ENCODE data around the gene SAMM50.
A peak's percentile ranks its signal among the peaks of the same experiment; 100 is the strongest.
"Not testable (repeated sequence)": the region's sequence is repeated elsewhere in the genome, so short reads cannot be mapped to it uniquely, and the experiment has no call there.

SAMM50 gene

DNA sequence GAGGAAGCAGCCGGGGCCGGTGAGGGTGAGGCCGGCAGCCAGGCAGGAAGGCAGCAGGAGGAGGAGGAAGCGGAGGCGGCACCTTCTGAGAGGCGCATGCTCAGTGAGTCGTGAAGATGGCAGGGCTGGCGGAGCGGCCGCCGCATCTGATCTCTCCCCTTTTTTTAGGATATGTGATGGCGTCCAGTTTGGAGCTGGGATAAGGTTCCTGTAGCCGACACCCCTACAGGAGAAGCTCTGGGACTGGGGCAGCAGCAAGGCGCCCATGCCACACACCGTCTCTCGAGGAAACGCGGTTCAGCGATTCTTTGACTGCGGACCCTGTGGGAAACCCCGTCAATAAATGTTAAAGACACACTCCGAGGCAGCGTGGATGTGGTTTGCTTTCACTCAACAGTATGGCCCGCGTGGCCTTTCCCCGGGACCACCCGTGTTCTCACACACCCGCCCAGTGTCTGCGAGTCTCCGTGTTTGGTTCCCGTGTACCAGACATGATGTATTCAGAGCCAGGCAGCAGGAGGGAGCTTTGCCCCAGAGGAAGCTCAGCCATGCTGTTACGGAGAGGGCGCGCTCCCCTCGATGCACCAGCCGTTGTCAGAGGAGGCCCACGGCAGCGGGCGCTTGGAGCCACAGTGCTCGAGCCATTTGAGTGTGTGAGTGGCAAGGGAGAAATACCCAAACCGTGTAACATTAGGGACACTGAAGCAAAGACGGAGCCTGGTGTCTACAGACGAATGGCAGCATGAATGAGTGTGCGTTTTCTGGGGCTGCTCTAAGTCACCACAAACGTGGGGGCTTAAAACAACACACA lies 41.1 kb downstream of the SAMM50 start:
- peak overlapping the region; percentile 89 for H3K27ac Mint-ChIP-seq
- H3K27me3 Mint-ChIP-seq = no peaks in the 10 kb centered on the region
- ATAC-seq (peak; percentile 73), DNase-seq (peak; percentile 75)
- peaks cover 30% of the 10 kb centered on the region for H3K4me1 Mint-ChIP-seq
- H3K9me3 Mint-ChIP-seq = no peaks in the 10 kb centered on the region
- H3K36me3 Mint-ChIP-seq (ENCODE audit: low read depth) = peaks cover 37% of the 10 kb centered on the region
- peak overlapping the region; percentile 83 for H3K4me3 Mint-ChIP-seq

DNA sequence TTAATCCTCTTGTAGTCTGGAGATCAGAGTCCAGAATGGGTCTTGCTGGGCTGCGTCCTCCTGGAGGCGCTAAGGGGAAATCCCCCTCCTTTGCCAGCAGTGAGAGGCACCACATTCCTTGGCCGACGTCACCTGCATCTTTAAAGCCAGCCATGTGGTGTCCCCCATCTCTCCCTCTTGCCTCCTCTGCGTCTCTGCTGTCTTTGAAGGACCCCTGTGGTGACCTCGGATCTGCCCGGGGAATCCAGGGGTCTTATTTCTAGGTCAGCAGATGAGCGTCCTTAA lies 41.7 kb downstream of the SAMM50 start:
- DNase-seq (no peak), ATAC-seq (no peak)
- peaks cover 30% of the 10 kb centered on the region for H3K4me1 Mint-ChIP-seq
- peak overlapping the region; percentile 83 for H3K4me3 Mint-ChIP-seq
- no peaks in the 10 kb centered on the region for H3K9me3 Mint-ChIP-seq
- H3K27me3 Mint-ChIP-seq = no peaks in the 10 kb centered on the region
- H3K27ac Mint-ChIP-seq = no peak overlapping the region
- peaks cover 33% of the 10 kb centered on the region for H3K36me3 Mint-ChIP-seq (ENCODE audit: low read depth)

DNA sequence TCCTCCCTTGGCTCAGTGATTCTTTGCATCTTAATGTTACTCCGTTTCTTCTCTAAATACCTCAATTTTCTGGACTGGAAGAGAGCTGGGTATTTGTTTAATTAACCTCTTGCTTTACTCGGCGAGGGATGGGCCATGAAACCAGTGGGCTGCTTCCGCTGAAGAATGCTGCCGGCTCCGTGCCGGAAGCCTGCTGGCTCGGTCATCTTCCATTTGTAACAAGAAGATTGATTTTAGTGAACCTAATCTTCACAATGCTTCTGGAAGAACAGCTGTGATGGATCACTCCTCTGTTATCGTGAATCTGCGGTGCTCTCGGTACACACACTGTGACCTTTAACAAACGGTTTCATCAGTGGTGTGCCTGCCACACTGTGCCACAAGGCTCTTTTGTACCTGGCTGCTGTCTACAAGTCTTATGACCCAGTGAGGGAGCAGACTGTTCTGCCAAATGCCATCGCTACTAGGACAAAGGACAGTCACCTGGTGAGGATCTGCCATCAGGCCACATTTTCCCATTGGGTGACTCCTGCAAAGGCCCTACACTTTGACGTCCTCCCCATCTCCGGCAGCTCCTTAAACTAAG lies 43.5 kb downstream of the SAMM50 start:
- H3K27me3 Mint-ChIP-seq = no peaks in the 10 kb centered on the region
- DNase-seq (no peak), ATAC-seq (no peak)
- H3K9me3 Mint-ChIP-seq = no peaks in the 10 kb centered on the region
- peaks cover 25% of the 10 kb centered on the region for H3K4me1 Mint-ChIP-seq
- peaks cover 25% of the 10 kb centered on the region for H3K36me3 Mint-ChIP-seq (ENCODE audit: low read depth)
- no peak overlapping the region for H3K4me3 Mint-ChIP-seq
- H3K27ac Mint-ChIP-seq = no peak overlapping the region

DNA sequence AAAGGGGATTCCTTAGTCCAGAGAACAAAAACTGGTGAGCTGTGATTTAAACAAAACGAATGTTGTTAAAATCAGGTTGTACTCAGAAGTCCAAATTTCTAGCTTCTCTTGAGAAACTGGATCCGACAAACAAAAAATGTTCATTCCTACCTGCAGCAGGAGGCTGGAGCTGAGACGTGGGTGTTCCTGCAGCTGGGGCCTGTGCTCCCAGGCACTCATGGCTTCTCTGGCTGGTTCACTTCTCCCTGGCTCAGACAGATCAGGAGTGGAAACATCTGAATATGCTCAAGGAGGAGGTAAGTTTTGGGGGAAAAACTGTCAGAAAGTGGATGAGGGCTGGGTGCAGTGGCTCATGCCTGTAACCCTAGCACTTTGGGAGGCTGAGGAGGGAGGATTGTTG lies 44.1 kb downstream of the SAMM50 start:
- H3K36me3 Mint-ChIP-seq (ENCODE audit: low read depth) = peaks cover 24% of the 10 kb centered on the region
- H3K27ac Mint-ChIP-seq = no peak overlapping the region
- H3K27me3 Mint-ChIP-seq = no peaks in the 10 kb centered on the region
- peaks cover 25% of the 10 kb centered on the region for H3K4me1 Mint-ChIP-seq
- H3K4me3 Mint-ChIP-seq = no peak overlapping the region
- no peak for DNase-seq
- H3K9me3 Mint-ChIP-seq = no peaks in the 10 kb centered on the region
- ATAC-seq = no peak

DNA sequence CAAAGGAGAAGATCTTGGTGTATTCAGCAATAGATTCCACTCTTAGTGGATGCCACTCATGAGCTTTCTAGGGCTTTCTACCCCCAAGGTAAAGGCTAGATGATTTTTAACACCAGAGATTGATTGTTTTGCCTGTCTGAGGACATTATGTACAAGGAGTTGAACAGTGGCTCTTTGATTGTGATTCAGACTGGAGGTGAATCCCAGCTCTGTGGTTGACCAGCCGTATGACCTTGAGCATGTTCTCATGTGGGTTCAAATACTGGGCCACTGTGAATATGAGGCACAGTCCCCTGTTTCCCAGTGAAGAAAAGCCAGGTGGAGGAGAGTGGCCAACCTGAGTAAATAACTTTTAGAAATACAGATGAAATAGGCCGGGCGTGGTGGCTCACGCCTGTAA lies 44.9 kb downstream of the SAMM50 start:
- Mint-ChIP-seq H3K27ac (no peak overlapping the region), H3K4me1 (peaks cover 20% of the 10 kb centered on the region), H3K27me3 (no peaks in the 10 kb centered on the region), H3K9me3 (no peaks in the 10 kb centered on the region), H3K36me3 (ENCODE audit: low read depth) (peaks cover 22% of the 10 kb centered on the region), H3K4me3 (no peak overlapping the region)
- ATAC-seq (no peak), DNase-seq (no peak)

DNA sequence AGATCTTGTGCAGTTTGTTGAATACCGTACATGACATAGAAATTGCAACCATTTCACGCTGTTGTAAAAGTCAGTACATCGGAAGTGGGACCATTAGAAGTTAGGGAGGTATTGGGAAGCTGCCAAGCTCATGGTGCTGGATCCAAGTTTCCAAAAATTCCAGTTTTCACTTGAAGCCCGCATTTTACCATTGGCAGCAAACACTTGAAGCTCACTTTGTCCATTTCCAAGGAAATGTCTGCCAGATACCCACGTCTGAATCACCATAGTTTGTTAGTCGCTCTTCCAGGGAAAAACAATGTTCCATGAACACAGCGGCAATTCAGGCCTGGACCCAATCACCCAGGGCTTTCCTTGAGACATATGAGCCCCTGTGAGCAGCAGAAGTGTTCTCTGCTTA lies 46.3 kb downstream of the SAMM50 start:
- DNase-seq (no peak), ATAC-seq (no peak)
- H3K9me3 Mint-ChIP-seq = no peaks in the 10 kb centered on the region
- H3K27ac Mint-ChIP-seq = no peak overlapping the region
- peaks cover 24% of the 10 kb centered on the region for H3K36me3 Mint-ChIP-seq (ENCODE audit: low read depth)
- H3K4me1 Mint-ChIP-seq = peaks cover 8% of the 10 kb centered on the region
- no peaks in the 10 kb centered on the region for H3K27me3 Mint-ChIP-seq
- H3K4me3 Mint-ChIP-seq = no peak overlapping the region

DNA sequence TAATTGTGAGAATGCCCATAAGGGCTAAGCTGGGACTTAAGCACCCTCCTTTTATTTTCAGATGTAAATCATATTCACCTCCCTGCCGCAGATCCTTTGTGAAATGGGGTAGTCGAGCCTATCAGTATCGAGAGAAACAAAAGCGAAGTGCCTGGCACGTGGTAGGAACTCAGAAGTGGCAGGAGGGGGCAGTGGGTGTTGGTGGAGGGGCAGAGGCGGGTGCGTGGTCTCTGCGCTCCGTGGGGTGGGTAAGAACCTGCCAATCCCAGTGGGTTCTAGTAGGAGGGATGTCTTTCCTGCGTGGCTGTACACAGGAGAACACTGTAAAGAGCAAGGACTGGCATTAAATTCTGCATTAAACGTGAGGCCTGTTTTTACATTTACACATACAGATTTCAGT lies 47.1 kb downstream of the SAMM50 start:
- Mint-ChIP-seq H3K36me3 (ENCODE audit: low read depth) (peaks cover 20% of the 10 kb centered on the region), H3K27ac (no peak overlapping the region), H3K27me3 (no peaks in the 10 kb centered on the region), H3K4me3 (no peak overlapping the region), H3K9me3 (no peaks in the 10 kb centered on the region), H3K4me1 (peaks cover 2% of the 10 kb centered on the region)
- DNase-seq (no peak), ATAC-seq (no peak)

DNA sequence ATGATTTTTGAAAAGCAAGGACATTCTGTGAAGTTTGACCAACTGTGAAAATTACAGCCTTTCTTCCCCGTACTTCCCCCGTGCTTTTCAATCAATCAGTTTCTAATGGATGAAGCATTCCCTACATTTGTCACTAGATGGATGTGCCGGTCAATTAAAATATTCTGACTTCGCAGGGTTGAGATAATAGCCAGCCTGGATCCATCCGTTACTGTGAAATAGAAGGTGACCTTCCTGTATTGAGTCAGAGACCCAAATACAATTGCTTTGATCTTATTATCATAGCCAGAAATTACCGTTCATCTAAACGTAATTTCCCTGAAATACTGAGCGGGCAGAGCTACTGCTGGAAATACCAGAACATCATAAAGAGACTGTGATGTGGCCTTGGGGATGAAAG lies 47.8 kb downstream of the SAMM50 start:
- H3K27ac Mint-ChIP-seq = no peak overlapping the region
- no peak for DNase-seq
- H3K27me3 Mint-ChIP-seq = no peaks in the 10 kb centered on the region
- H3K4me3 Mint-ChIP-seq = no peak overlapping the region
- no peak for ATAC-seq
- H3K9me3 Mint-ChIP-seq = no peaks in the 10 kb centered on the region
- H3K4me1 Mint-ChIP-seq = no peaks in the 10 kb centered on the region
- peaks cover 16% of the 10 kb centered on the region for H3K36me3 Mint-ChIP-seq (ENCODE audit: low read depth)

DNA sequence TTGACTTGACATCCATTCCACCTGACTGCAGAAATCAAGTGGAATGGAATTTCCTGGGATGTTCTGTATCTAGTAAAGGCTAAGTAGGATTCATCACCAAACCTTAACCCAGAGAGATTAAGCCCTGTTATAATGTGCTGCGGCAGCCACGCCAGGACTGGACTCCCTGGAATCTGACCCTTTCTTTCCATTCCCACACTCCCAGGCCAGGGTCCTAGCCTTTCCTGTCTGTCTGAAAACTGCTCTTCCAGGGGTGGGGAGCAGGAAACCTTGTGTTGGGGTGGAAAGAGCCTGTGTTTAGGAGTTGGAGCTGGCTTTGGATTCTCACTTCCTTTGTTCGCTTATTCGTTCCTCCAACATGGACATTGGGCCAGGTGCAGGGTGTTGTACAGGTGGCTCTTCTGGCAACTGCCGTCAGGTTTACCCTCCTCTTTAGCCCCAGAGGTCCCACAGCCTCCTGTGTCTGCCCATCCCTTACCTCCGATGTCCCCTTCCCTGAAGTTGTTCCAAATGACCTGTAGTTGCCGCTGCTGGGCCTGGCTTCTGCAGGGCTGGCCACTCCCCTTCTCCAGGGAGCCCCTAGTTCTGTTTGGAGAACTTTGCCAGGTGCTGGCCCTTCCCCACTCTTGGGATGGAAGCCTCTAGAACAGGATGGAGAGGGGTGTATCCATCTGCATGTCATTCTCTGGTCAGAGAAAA lies 48.3 kb downstream of the SAMM50 start:
- Mint-ChIP-seq H3K4me3 (no peak overlapping the region), H3K9me3 (no peaks in the 10 kb centered on the region), H3K27me3 (no peaks in the 10 kb centered on the region), H3K4me1 (no peaks in the 10 kb centered on the region), H3K27ac (no peak overlapping the region), H3K36me3 (ENCODE audit: low read depth) (peaks cover 10% of the 10 kb centered on the region)
- ATAC-seq = no peak
- no peak for DNase-seq

DNA sequence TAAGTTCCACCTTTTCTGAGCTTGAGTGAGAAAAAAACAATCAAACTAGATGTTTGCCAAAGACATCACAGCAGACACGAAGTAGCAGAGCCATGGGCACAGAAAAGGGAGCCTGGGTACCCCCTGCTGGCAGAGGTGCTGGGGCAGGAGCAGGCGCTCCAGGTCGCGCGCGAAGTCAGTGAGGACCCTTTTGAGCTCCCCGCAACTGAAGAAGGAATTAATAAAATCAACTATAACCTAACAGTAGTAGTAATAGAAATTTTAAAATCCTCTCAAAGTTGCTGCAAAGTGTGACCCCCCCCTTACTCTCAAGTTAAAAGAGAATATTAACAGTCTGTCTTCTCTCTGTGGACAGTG lies 48.8 kb downstream of the SAMM50 start:
- Mint-ChIP-seq H3K27ac (no peak overlapping the region), H3K27me3 (no peaks in the 10 kb centered on the region), H3K4me1 (no peaks in the 10 kb centered on the region), H3K9me3 (no peaks in the 10 kb centered on the region), H3K4me3 (no peak overlapping the region), H3K36me3 (ENCODE audit: low read depth) (peaks cover 5% of the 10 kb centered on the region)
- no peak for ATAC-seq
- DNase-seq = no peak

DNA sequence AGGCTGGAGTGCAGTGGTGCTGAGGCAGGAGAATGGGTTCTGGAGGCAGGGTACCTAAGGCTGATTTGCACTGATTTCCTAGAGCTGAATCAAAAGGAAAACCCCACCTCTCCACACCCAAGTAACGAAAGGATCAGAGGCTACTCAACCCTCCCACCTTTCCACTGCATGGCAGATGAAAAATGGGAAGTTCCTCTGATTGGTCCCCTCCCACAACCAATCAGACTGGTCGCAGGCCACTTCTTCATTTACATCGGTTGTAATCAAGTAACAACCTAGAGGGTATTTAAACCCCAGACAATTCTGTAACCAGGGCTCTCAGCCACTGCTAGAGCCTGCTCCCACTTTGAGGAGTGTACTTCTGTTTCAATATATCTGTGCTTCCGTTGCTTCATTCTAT lies 50.3 kb downstream of the SAMM50 start:
- Mint-ChIP-seq H3K4me1 (no peaks in the 10 kb centered on the region), H3K9me3 (no peaks in the 10 kb centered on the region), H3K27me3 (no peaks in the 10 kb centered on the region), H3K36me3 (ENCODE audit: low read depth) (peaks cover 3% of the 10 kb centered on the region), H3K27ac (no peak overlapping the region), H3K4me3 (no peak overlapping the region)
- ATAC-seq (no peak), DNase-seq (no peak)

DNA sequence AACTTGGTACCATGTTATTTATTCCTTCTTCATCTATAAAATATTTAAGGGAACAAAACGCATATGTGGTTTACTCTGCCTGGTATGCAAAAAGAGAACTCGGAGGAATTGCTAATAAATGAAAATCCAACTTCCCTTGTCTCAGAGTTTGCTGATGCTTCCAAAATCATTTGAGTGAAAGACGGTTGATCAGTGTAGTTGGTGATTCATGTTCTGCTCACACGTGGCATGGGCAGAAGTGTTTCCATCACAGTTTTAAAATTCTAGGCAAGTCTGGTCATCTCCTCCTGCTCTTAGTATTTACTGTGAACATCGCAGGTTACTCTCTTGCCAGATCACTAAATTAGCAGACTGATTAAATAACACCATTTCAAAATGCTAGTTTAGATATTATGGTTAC lies 56.9 kb downstream of the SAMM50 start:
- Mint-ChIP-seq H3K27ac (no peak overlapping the region), H3K36me3 (ENCODE audit: low read depth) (peaks cover 2% of the 10 kb centered on the region), H3K4me1 (no peaks in the 10 kb centered on the region), H3K9me3 (no peaks in the 10 kb centered on the region), H3K27me3 (no peaks in the 10 kb centered on the region), H3K4me3 (no peak overlapping the region)
- ATAC-seq = no peak
- DNase-seq = no peak

DNA sequence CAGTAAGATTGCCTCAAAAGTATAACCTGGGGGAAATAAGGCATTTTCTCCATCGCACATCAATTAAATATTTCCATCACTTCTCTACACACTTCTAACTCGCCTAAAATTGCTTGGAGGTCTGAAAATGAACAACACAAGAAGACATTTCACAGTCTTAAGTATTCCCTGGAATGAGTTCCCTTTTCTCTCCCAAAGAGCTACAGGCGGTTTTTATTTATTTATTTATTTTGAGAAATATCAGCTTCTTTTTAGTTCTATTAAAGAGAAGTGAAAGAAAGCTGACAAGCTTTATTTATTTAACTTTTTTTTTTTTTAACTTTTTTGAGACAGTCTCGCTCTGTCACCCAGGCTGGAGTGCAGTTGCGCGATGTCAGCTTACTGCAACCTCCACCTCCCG lies 57.3 kb downstream of the SAMM50 start:
- H3K27me3 Mint-ChIP-seq = no peaks in the 10 kb centered on the region
- ATAC-seq (no peak), DNase-seq (no peak)
- no peaks in the 10 kb centered on the region for H3K4me1 Mint-ChIP-seq
- peaks cover 2% of the 10 kb centered on the region for H3K36me3 Mint-ChIP-seq (ENCODE audit: low read depth)
- H3K9me3 Mint-ChIP-seq = no peaks in the 10 kb centered on the region
- H3K4me3 Mint-ChIP-seq = no peak overlapping the region
- H3K27ac Mint-ChIP-seq = no peak overlapping the region

DNA sequence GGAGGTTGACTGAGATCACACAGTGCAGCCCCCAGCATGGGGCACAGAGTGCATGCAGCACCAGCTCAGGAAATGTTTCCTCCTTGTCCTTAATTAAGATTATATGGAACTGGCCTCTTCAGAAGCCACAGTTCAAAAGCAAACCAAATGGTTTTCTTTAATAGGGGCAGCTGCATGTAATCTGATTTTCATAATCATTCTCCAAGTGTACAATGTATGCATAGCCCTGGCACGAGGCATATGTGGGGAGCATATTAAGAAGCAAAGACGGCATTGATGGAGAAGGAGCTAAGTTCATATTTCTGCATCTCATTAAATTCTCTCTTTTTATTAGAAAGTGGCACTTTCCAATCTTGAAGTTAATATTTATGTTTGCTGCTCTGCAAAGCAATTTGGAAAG lies 59.0 kb downstream of the SAMM50 start:
- Mint-ChIP-seq H3K36me3 (ENCODE audit: low read depth) (peaks cover 2% of the 10 kb centered on the region), H3K4me1 (no peaks in the 10 kb centered on the region), H3K9me3 (no peaks in the 10 kb centered on the region), H3K4me3 (no peak overlapping the region), H3K27me3 (no peaks in the 10 kb centered on the region), H3K27ac (no peak overlapping the region)
- ATAC-seq = no peak
- DNase-seq = no peak

DNA sequence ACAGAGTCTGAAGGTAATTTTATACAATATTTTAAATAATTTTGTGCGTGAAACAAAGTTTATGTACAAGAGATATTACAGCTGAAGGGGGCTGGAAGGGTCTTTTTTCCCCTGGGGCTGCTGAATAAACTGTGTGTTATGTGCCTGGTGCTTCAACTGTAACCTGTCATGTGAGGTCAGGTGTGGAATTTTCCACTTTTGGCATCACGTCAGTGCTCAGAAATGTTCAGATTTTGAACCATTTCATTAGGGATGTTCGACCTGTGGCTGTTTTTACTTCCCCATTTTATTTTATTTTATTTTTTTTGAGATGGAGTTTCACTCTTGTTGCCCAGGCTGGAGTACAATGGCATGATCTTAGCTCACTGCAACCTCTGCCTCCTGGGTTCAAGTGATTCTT lies 61.3 kb downstream of the SAMM50 start:
- H3K4me1 Mint-ChIP-seq; ATAC-seq; H3K9me3 Mint-ChIP-seq; H3K36me3 Mint-ChIP-seq (ENCODE audit: low read depth); H3K27ac Mint-ChIP-seq; H3K27me3 Mint-ChIP-seq; DNase-seq; H3K4me3 Mint-ChIP-seq: not testable (repeated sequence)
